ENCODE results near the gene ANKK1. TPM values are rescaled to one million over a fixed set of nuclear protein-coding genes. Genes with fewer than 3 reads are reported as not detected.

ANKK1 gene
- total RNA-seq, 1 donor from 2014 or later, result not detected

Other genes starting within 250 kb of the ANKK1 start
- gene TTC12, start 73.2 kb upstream of the ANKK1 start, total RNA-seq, result 1.6 and 2.6 TPM in 2 replicates
- gene DRD2, start 87.6 kb downstream of the ANKK1 start, total RNA-seq, result not detected in 2 replicates